Measurements from ENCODE around the gene IRAK1BP1. TPM values are rescaled to one million over a fixed set of nuclear protein-coding genes. Genes with fewer than 3 reads are reported as not detected.

Gene IRAK1BP1
- total and polyA plus RNA-seq, 10 of the 15 experiments (the other 5 are each of a cell fraction or from before 2014, with no cell fraction given) = 2.3 to 6.7 (median 3.9) TPM

GRCh38 chr6:78829407-78829806, 37.9 kb upstream of the IRAK1BP1 start (continued):
- TF ChIP-seq ZNF274 (IDR thresholded peaks at IDR 0.05; ENCODE audit: insufficient read depth, insufficient read length) (no peak), JUNB (IDR thresholded peaks at IDR 0.05) (no peak)
- TF ChIP-seq, protein P1, sequence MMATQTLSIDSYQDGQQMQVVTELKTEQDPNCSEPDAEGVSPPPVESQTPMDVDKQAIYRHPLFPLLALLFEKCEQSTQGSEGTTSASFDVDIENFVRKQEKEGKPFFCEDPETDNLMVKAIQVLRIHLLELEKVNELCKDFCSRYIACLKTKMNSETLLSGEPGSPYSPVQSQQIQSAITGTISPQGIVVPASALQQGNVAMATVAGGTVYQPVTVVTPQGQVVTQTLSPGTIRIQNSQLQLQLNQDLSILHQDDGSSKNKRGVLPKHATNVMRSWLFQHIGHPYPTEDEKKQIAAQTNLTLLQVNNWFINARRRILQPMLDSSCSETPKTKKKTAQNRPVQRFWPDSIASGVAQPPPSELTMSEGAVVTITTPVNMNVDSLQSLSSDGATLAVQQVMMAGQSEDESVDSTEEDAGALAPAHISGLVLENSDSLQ (IDR thresholded peaks at IDR 0.05) = no peak

DNA sequence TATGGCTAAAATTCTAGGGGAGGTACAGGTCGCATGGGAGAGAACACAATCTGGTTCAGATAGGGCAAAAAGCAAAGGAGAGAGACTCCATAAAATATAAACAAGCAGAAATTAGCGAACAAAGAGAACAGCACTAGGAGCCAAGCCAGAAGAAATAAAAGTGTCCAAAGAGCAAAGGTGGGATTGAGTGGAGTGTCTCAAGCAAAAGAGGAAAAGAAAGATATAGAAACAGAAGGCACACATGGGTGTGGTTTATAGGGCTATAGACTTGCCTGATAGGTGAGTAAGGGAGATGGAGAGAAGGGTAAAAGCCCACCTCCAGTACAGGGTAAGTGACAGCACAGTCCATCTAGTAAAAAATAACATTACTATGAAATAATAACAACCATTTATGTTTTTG, 36.5 kb upstream of the IRAK1BP1 start:
- RAD21 ChIA-PET (ENCODE audit: unreplicated experiment) = no interaction called here
- Histone ChIP-seq H3K79me2 (ENCODE audit: control insufficient read depth, insufficient read depth, low read length) (no peaks in the 10 kb centered on the region), H3K9me3 (replicated peaks; ENCODE audit: control insufficient read depth, insufficient read depth, low read length) (no peaks in the 10 kb centered on the region), H3K4me1 (ENCODE audit: control insufficient read depth, insufficient read depth, low read length) (no peaks in the 10 kb centered on the region), H3K4me2 (ENCODE audit: control insufficient read depth, insufficient read depth) (no peak overlapping the region), H3K36me3 (ENCODE audit: control insufficient read depth in 2 of 2, insufficient read depth in 2 of 2, low read length in 1 of 2) (no peaks in the 10 kb centered on the region), H3K27me3 (replicated peaks in 1 of 2; ENCODE audit: control insufficient read depth in 2 of 2, insufficient read depth in 2 of 2, low read length in 1 of 2) (no peaks in the 10 kb centered on the region), H3K27ac (ENCODE audit: control insufficient read depth, insufficient read depth) (no peak overlapping the region), H3K9ac (ENCODE audit: control insufficient read depth, insufficient read depth, low read length) (no peak overlapping the region), H4K20me1 (ENCODE audit: control insufficient read depth, insufficient read depth) (no peaks in the 10 kb centered on the region), H3K4me3 (no peak overlapping the region), H2AFZ (ENCODE audit: control insufficient read depth, low read depth, low read length) (no peak overlapping the region)
- SMC1A ChIA-PET (ENCODE audit: uncharacterized antibody, unreplicated experiment) = no interaction called here
- FAIRE-seq = no peak
- WGBS (ENCODE audit: insufficient coverage, insufficient replicate concordance, low lambda C conversion rate, missing lambda C conversion rate) = 36% methylated on average over 2 of the region's 2 CpGs
- no peak for DNase-seq (ENCODE audit: low read depth, low spot score)
- no TSS peak for BruUV-seq (replicated peaks)
- intact Hi-C loops (cut with micrococcal nuclease; ENCODE audit: unreplicated experiment) (no loop called here), in situ Hi-C loops (cut with MboI) (no loop called here)
- no peak for ATAC-seq
- POLR2A ChIA-PET = no interaction called here
- CTCF ChIA-PET = no interaction called here
- no peak for TF ChIP-seq SUZ12 (IDR thresholded peaks at IDR 0.05; ENCODE audit: unreplicated experiment)
- TF ChIP-seq CBFB (IDR thresholded peaks at IDR 0.05; ENCODE audit: low read depth) = no peak
- TF ChIP-seq PAX8 (IDR thresholded peaks at IDR 0.05) = no peak
- TF ChIP-seq KAT2A (conservative IDR thresholded peaks at IDR 0.05; ENCODE audit: control insufficient read depth, low read depth, low read length) = no peak
- TF ChIP-seq, protein P2, sequence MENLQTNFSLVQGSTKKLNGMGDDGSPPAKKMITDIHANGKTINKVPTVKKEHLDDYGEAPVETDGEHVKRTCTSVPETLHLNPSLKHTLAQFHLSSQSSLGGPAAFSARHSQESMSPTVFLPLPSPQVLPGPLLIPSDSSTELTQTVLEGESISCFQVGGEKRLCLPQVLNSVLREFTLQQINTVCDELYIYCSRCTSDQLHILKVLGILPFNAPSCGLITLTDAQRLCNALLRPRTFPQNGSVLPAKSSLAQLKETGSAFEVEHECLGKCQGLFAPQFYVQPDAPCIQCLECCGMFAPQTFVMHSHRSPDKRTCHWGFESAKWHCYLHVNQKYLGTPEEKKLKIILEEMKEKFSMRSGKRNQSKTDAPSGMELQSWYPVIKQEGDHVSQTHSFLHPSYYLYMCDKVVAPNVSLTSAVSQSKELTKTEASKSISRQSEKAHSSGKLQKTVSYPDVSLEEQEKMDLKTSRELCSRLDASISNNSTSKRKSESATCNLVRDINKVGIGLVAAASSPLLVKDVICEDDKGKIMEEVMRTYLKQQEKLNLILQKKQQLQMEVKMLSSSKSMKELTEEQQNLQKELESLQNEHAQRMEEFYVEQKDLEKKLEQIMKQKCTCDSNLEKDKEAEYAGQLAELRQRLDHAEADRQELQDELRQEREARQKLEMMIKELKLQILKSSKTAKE (IDR thresholded peaks at IDR 0.05; ENCODE audit: low read depth, poor library complexity, severe bottlenecking) = no peak
- TF ChIP-seq, protein P3, sequence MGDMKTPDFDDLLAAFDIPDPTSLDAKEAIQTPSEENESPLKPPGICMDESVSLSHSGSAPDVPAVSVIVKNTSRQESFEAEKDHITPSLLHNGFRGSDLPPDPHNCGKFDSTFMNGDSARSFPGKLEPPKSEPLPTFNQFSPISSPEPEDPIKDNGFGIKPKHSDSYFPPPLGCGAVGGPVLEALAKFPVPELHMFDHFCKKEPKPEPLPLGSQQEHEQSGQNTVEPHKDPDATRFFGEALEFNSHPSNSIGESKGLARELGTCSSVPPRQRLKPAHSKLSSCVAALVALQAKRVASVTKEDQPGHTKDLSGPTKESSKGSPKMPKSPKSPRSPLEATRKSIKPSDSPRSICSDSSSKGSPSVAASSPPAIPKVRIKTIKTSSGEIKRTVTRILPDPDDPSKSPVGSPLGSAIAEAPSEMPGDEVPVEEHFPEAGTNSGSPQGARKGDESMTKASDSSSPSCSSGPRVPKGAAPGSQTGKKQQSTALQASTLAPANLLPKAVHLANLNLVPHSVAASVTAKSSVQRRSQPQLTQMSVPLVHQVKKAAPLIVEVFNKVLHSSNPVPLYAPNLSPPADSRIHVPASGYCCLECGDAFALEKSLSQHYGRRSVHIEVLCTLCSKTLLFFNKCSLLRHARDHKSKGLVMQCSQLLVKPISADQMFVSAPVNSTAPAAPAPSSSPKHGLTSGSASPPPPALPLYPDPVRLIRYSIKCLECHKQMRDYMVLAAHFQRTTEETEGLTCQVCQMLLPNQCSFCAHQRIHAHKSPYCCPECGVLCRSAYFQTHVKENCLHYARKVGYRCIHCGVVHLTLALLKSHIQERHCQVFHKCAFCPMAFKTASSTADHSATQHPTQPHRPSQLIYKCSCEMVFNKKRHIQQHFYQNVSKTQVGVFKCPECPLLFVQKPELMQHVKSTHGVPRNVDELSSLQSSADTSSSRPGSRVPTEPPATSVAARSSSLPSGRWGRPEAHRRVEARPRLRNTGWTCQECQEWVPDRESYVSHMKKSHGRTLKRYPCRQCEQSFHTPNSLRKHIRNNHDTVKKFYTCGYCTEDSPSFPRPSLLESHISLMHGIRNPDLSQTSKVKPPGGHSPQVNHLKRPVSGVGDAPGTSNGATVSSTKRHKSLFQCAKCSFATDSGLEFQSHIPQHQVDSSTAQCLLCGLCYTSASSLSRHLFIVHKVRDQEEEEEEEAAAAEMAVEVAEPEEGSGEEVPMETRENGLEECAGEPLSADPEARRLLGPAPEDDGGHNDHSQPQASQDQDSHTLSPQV (IDR thresholded peaks at IDR 0.05) = no peak
- TF ChIP-seq CEBPB (IDR thresholded peaks at IDR 0.05; ENCODE audit: borderline replicate concordance in 1 of 2, low read depth in 2 of 2, low read length in 2 of 2) = no peak
- TF ChIP-seq YY1 (IDR thresholded peaks at IDR 0.05; ENCODE audit: low read depth, low read length) = no peak
- no peak for TF ChIP-seq SMARCA5 (IDR thresholded peaks at IDR 0.05)
- no peak for TF ChIP-seq TARDBP (IDR thresholded peaks at IDR 0.05; ENCODE audit: borderline replicate concordance)
- TF ChIP-seq RCOR1 (conservative IDR thresholded peaks at IDR 0.05; ENCODE audit: low read depth, low read length) = no peak
- TF ChIP-seq ETV6 (conservative IDR thresholded peaks at IDR 0.05 in 1 of 2, IDR thresholded peaks at IDR 0.05 in 1 of 2; ENCODE audit: borderline replicate concordance in 1 of 2, low read depth in 1 of 2) = no peak
- TF ChIP-seq SP1 (IDR thresholded peaks at IDR 0.05; ENCODE audit: low read depth, low read length) = no peak
- no peak for TF ChIP-seq TCF3 (IDR thresholded peaks at IDR 0.05; ENCODE audit: borderline replicate concordance, insufficient read depth, low read depth, low read length)
- TF ChIP-seq IRF4 (IDR thresholded peaks at IDR 0.05; ENCODE audit: low read depth, low read length) = no peak
- no peak for TF ChIP-seq SMAD1 (IDR thresholded peaks at IDR 0.05; ENCODE audit: low read depth, partially characterized antibody)
